Left colon (tissue), 2 donors: ENCODE data around the gene SALL3. TPM values are rescaled to one million over a fixed set of nuclear protein-coding genes. Genes with fewer than 3 reads are reported as not detected.

Experiments
- ATAC-seq: fragments of 200-7000 bp; cut with Tn5 transposase; one replicate; pipeline ENCODE4 v1.9.1; 2020; ENCODE audit warnings: mild to moderate bottlenecking, moderate library complexity
- DNase-seq, 2 donors: peaks; one replicate each; pipeline ENCODE4 v3.0.0-alpha.2; 2020
- intact Hi-C, 2 donors: fragments of 100-400 bp; cut with DNase I in 1 of 2; cut with micrococcal nuclease in 1 of 2; formaldehyde crosslinking; loops; one replicate each; pipeline versions ENCODE4 v1.11.2 to v1.14.0; 2022; cut with DNase I, micrococcal nuclease
- total RNA-seq, 2 donors: library from RNA; stranded (reverse); fragmentation: NEBNext Ultra II Directional; extraction: Animal tissue kit (Norgen Biotek cat#: 25700); gene quantifications; one replicate each; pipeline ENCODE4 v1.2.1, GENCODE V29; 2021
- donor health status: DM: no; HTN: no; CAD: no.
- donor health status: DM: yes; HTN: yes; CAD: no.

SALL3 gene
- total RNA-seq, 2 donors from 2014 or later = not detected

GRCh38 chr18:78994977-78995582 lies 15.5 kb downstream of the SALL3 start:
- DNase-seq = no peak
- no peak for ATAC-seq
- intact Hi-C loops = no loop called here

- no peak for DNase-seq
- ATAC-seq = no peak
- intact Hi-C loops = no loop called here
Measured at GRCh38 chr18:78995740-78996395, 16.2 kb downstream of the SALL3 start.

- DNase-seq = no peak
Measured at GRCh38 chr18:78996741-78997490, 17.3 kb downstream of the SALL3 start.

GRCh38 chr18:78998371-78999071 lies 18.9 kb downstream of the SALL3 start:
- intact Hi-C loops = no loop called here

More at GRCh38 chr18:78996741-78997490, 17.3 kb downstream of the SALL3 start:
- intact Hi-C loops = no loop called here
- no peak for ATAC-seq

GRCh38 chr18:78999939-79000338 lies 20.3 kb downstream of the SALL3 start:
- DNase-seq (no peak), ATAC-seq (no peak)
- intact Hi-C loops = no loop called here

More at GRCh38 chr18:78998371-78999071, 18.9 kb downstream of the SALL3 start:
- ATAC-seq (no peak), DNase-seq (no peak)

- intact Hi-C loops = no loop called here
Measured at GRCh38 chr18:79000997-79001396, 21.4 kb downstream of the SALL3 start.

GRCh38 chr18:79005653-79006052 lies 26.0 kb downstream of the SALL3 start:
- DNase-seq (no peak), ATAC-seq (no peak)
- intact Hi-C loops = no loop called here

More at GRCh38 chr18:79000997-79001396, 21.4 kb downstream of the SALL3 start:
- ATAC-seq = no peak
- no peak for DNase-seq

GRCh38 chr18:79006106-79006795 lies 26.6 kb downstream of the SALL3 start:
- intact Hi-C loops = no loop called here
- no peak for DNase-seq
- ATAC-seq = no peak

- no peak for ATAC-seq
- intact Hi-C loops = no loop called here
Measured at GRCh38 chr18:79007440-79007839, 27.8 kb downstream of the SALL3 start.

GRCh38 chr18:79008356-79008940 lies 28.8 kb downstream of the SALL3 start:
- intact Hi-C loops = no loop called here
- DNase-seq = no peak
- ATAC-seq = no peak

More at GRCh38 chr18:79007440-79007839, 27.8 kb downstream of the SALL3 start:
- no peak for DNase-seq

- ATAC-seq (no peak), DNase-seq (no peak)
- intact Hi-C loops = no loop called here
Measured at GRCh38 chr18:79010802-79011201, 31.2 kb downstream of the SALL3 start.

GRCh38 chr18:79011300-79011870 lies 31.8 kb downstream of the SALL3 start:
- DNase-seq (no peak), ATAC-seq (no peak)
- intact Hi-C loops = no loop called here

GRCh38 chr18:79013869-79014268 lies 34.3 kb downstream of the SALL3 start:
- ATAC-seq = no peak
- no peak for DNase-seq
- intact Hi-C loops = no loop called here

- intact Hi-C loops = no loop called here
- DNase-seq (no peak), ATAC-seq (no peak)
Measured at GRCh38 chr18:79018911-79019310, 39.3 kb downstream of the SALL3 start.

GRCh38 chr18:79019881-79020280 lies 40.3 kb downstream of the SALL3 start:
- DNase-seq (no peak), ATAC-seq (no peak)
- intact Hi-C loops = no loop called here

GRCh38 chr18:79022603-79023002 lies 43.0 kb downstream of the SALL3 start:
- DNase-seq (no peak), ATAC-seq (no peak)
- intact Hi-C loops = no loop called here

- intact Hi-C loops = no loop called here
- ATAC-seq = no peak
Measured at GRCh38 chr18:79026491-79026890, 46.9 kb downstream of the SALL3 start.

GRCh38 chr18:79030680-79031079 lies 51.1 kb downstream of the SALL3 start:
- DNase-seq (no peak), ATAC-seq (no peak)
- intact Hi-C loops = no loop called here

More at GRCh38 chr18:79026491-79026890, 46.9 kb downstream of the SALL3 start:
- DNase-seq = no peak
